HepG2 (cell line): Measurements from ENCODE around the gene CDV3. TPM values are rescaled to one million over a fixed set of nuclear protein-coding genes. Genes with fewer than 3 reads are reported as not detected.

Source experiments
- ELF1 ChIP-seq: sonication (generic); formaldehyde crosslinking; IDR thresholded peaks from 2 replicates; pipeline ENCODE4 v1.4.0; 2020; ENCODE audit warnings: missing genetic modification reagents
- EP300 ChIP-seq, 3 experiments: sonication (generic) in 1 of 3; formaldehyde crosslinking in 1 of 3; IDR thresholded peaks; 2 replicates each; pipeline versions ENCODE4 v1.5.1 to v1.6.1; 2011 to 2020; ENCODE audit warnings: low read depth in 2 of 3, low read length in 2 of 3, borderline replicate concordance in 1 of 3, improper control_type of control experiment in 1 of 3, mild to moderate bottlenecking in 1 of 3, missing genetic modification reagents in 1 of 3, moderate library complexity in 1 of 3
- FOSL2 ChIP-seq: sonication (generic); formaldehyde crosslinking; IDR thresholded peaks from 2 replicates; pipeline ENCODE4 v1.4.0; 2020; ENCODE audit warnings: missing genetic modification reagents
- FOXK1 ChIP-seq: sonication (generic); formaldehyde crosslinking; IDR thresholded peaks from 2 replicates; pipeline ENCODE4 v1.4.0; 2020; ENCODE audit warnings: low read depth, missing genetic modification reagents, borderline replicate concordance
- FUBP1 ChIP-seq: sonication (generic); formaldehyde crosslinking; IDR thresholded peaks from 2 replicates; pipeline ENCODE4 v1.5.1; 2020; ENCODE audit warnings: missing genetic modification reagents, mild to moderate bottlenecking, borderline replicate concordance
- HOMEZ ChIP-seq: IDR thresholded peaks from 2 replicates; pipeline ENCODE4 v1.6.1; 2016; ENCODE audit warnings: low read depth
- MEIS2 ChIP-seq: sonication (generic); formaldehyde crosslinking; IDR thresholded peaks from 2 replicates; pipeline ENCODE4 v1.9.0; 2021; ENCODE audit warnings: mild to moderate bottlenecking, missing genetic modification reagents
- SALL1 ChIP-seq: sonication (generic); formaldehyde crosslinking; IDR thresholded peaks from 2 replicates; pipeline ENCODE4 v1.8.0; 2022; ENCODE audit warnings: mild to moderate bottlenecking, missing genetic modification reagents
- SMAD1 ChIP-seq: sonication (generic); formaldehyde crosslinking; IDR thresholded peaks from 2 replicates; pipeline ENCODE4 v1.4.0; 2020; ENCODE audit warnings: missing genetic modification reagents, low read depth, mild to moderate bottlenecking, borderline replicate concordance
- SPEN ChIP-seq: sonication (generic); formaldehyde crosslinking; IDR thresholded peaks from 2 replicates; pipeline ENCODE4 v1.5.1; 2020; ENCODE audit warnings: low read depth, mild to moderate bottlenecking, missing genetic modification reagents
- ZNF609 ChIP-seq: sonication (generic); formaldehyde crosslinking; IDR thresholded peaks from 2 replicates; pipeline ENCODE4 v1.4.0; 2020; ENCODE audit warnings: mild to moderate bottlenecking, missing genetic modification reagents, borderline replicate concordance
- ZNF644 ChIP-seq: IDR thresholded peaks from 2 replicates; pipeline ENCODE4 v1.6.1; 2016; ENCODE audit warnings: low read depth
- ZNF781 ChIP-seq: sonication (generic); formaldehyde crosslinking; IDR thresholded peaks from 2 replicates; pipeline ENCODE4 v1.5.1; 2020; ENCODE audit warnings: borderline replicate concordance, mild to moderate bottlenecking, missing genetic modification reagents; ENCODE audit errors: not compliant biosample characterization
- ZNF883 ChIP-seq: sonication (generic); formaldehyde crosslinking; IDR thresholded peaks from 2 replicates; pipeline ENCODE4 v1.5.1; 2020; ENCODE audit warnings: mild to moderate bottlenecking, missing genetic modification reagents; ENCODE audit errors: not compliant biosample characterization
- polyA plus RNA-seq, 8 experiments: library from polyadenylated mRNA; depleted of rRNA in 3 of 8; stranded (reverse) in 7 of 8; unstranded in 1 of 8; fragments of >200 nt; fragmentation: Illumina TruSeq in 4 of 8; extraction: Trizol in 4 of 8; gene quantifications; 2 replicates each; pipeline versions ENCODE4 v1.2.1 to v1.2.3, GENCODE V29; 2011 to 2016; ENCODE audit warnings: low read depth in 4 of 8, missing spikeins in 1 of 8, mixed read lengths in 1 of 8; ENCODE audit not compliant: insufficient read depth in 1 of 8
- total RNA-seq, 5 experiments: library from RNA; depleted of rRNA; stranded (reverse); fragments of >200 nt; fragmentation: Illumina TruSeq; extraction: Trizol; gene quantifications; 2 replicates each; pipeline ENCODE4 v1.2.3, GENCODE V29; 2016; ENCODE audit warnings: low read depth in 1 of 5
- TF ChIP-seq, protein P1 (sequence below): IDR thresholded peaks from 2 replicates; pipeline ENCODE4 v1.4.0; 2020; ENCODE audit warnings: mild to moderate bottlenecking, missing genetic modification reagents

Gene CDV3
- total and polyA plus RNA-seq, 2 of the 13 experiments (the other 11 are each of a cell fraction or from before 2014, with no cell fraction given) = 46.6 to 145 TPM

GRCh38 chr3:133540896-133541674 is 32.4 kb upstream of the CDV3 start (continued):
- TF ChIP-seq ZNF609 (CRISPR knock-in tag) (no peak), MEIS2 (no peak), ELF1 (peak; percentile 75), FUBP1 (no peak), FOXK1 (CRISPR knock-in tag) (0 out of 2 replicates have a peak, but pooled peaks have one; percentile 12), EP300 (IDR thresholded peaks at IDR 0.05; ENCODE audit: low read depth in 2 of 2, low read length in 2 of 2) (0 out of 4 replicates have a peak, but pooled peaks of 1 of the 2 experiments have one; percentile 19), EP300 (CRISPR knock-in tag; IDR thresholded peaks at IDR 0.05; ENCODE audit: borderline replicate concordance) (no peak), ZNF781 (CRISPR knock-in tag) (no peak), SMAD1 (CRISPR knock-in tag) (no peak), FOSL2 (peak; percentile 72), ZNF644 (CRISPR knock-in tag) (peak; percentile 99), SALL1 (CRISPR knock-in tag) (peak; percentile 34), HOMEZ (CRISPR knock-in tag) (peak; percentile 73; the same call in 1 of the 2 replicates), SPEN (0 out of 2 replicates have a peak, but pooled peaks have one; percentile 36), ZNF883 (CRISPR knock-in tag) (no peak)
- TF ChIP-seq, protein P1, sequence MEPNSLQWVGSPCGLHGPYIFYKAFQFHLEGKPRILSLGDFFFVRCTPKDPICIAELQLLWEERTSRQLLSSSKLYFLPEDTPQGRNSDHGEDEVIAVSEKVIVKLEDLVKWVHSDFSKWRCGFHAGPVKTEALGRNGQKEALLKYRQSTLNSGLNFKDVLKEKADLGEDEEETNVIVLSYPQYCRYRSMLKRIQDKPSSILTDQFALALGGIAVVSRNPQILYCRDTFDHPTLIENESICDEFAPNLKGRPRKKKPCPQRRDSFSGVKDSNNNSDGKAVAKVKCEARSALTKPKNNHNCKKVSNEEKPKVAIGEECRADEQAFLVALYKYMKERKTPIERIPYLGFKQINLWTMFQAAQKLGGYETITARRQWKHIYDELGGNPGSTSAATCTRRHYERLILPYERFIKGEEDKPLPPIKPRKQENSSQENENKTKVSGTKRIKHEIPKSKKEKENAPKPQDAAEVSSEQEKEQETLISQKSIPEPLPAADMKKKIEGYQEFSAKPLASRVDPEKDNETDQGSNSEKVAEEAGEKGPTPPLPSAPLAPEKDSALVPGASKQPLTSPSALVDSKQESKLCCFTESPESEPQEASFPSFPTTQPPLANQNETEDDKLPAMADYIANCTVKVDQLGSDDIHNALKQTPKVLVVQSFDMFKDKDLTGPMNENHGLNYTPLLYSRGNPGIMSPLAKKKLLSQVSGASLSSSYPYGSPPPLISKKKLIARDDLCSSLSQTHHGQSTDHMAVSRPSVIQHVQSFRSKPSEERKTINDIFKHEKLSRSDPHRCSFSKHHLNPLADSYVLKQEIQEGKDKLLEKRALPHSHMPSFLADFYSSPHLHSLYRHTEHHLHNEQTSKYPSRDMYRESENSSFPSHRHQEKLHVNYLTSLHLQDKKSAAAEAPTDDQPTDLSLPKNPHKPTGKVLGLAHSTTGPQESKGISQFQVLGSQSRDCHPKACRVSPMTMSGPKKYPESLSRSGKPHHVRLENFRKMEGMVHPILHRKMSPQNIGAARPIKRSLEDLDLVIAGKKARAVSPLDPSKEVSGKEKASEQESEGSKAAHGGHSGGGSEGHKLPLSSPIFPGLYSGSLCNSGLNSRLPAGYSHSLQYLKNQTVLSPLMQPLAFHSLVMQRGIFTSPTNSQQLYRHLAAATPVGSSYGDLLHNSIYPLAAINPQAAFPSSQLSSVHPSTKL (CRISPR knock-in tag) = peak; percentile 62
